SIG-M5 treated with dmso at 0.1 percent for 504 hours (cell line): Measurements from ENCODE around the gene LCE3A.

Source experiments
- DNase-seq: peaks from one replicate; lab custom pipeline; 2025; ENCODE audit not compliant: unreplicated experiment; lab: John Stamatoyannopoulos, UW

Gene LCE3A

GRCh38 chr1:152577168-152577567 is 45.7 kb downstream of the LCE3A start:
- DNase-seq = no peak
